Transverse colon (tissue), 4 donors: ENCODE measurements around the gene CNTNAP2.

ENCODE experiments used
- POLR2A ChIP-seq: fragments of 450-650 bp; IDR thresholded peaks from one replicate; pipeline ENCODE4 v1.6.1; 2016; ENCODE audit warnings: antibody characterized with exemption, mild to moderate bottlenecking, moderate library complexity
- POLR2AphosphoS5 ChIP-seq, 3 donors: sonication (generic); formaldehyde crosslinking; IDR thresholded peaks; one replicate each; pipeline ENCODE4 v1.6.1; 2016; ENCODE audit warnings: antibody characterized with exemption in 3 of 3
- TF ChIP-seq, protein P1 (sequence below), 5 experiments: fragments of 200-600 bp in 3 of 5; fragments of 450-650 bp in 2 of 5; sonication (generic) in 3 of 5; IDR thresholded peaks; 1 replicate in 2 of 5; 2 replicates in 3 of 5; pipeline ENCODE4 v1.5.1; 2016 to 2017; ENCODE audit warnings: antibody characterized with exemption in 5 of 5, inconsistent platforms in 3 of 5, mild to moderate bottlenecking in 2 of 5, moderate library complexity in 1 of 5

DNA sequence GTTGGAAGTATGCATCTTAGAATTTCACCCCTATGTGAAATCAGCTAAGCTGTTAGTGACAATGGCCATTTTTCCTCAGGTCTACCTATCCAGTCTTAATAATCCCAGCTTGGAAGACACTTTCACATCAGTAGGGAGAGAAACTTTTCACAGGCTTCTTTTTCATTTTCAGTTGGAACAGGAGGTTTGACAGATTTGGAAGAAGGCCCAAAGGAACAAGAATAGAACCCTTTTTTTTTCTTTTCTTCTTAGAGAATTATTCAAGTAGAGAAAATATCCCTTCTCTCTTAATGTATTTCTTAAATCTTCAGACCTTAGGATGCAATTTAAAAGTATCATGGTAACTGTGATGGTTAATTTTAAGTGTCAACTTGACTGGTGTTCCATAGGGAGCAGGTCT is 2063.5 kb downstream of the CNTNAP2 start:
- TF ChIP-seq, protein P1, sequence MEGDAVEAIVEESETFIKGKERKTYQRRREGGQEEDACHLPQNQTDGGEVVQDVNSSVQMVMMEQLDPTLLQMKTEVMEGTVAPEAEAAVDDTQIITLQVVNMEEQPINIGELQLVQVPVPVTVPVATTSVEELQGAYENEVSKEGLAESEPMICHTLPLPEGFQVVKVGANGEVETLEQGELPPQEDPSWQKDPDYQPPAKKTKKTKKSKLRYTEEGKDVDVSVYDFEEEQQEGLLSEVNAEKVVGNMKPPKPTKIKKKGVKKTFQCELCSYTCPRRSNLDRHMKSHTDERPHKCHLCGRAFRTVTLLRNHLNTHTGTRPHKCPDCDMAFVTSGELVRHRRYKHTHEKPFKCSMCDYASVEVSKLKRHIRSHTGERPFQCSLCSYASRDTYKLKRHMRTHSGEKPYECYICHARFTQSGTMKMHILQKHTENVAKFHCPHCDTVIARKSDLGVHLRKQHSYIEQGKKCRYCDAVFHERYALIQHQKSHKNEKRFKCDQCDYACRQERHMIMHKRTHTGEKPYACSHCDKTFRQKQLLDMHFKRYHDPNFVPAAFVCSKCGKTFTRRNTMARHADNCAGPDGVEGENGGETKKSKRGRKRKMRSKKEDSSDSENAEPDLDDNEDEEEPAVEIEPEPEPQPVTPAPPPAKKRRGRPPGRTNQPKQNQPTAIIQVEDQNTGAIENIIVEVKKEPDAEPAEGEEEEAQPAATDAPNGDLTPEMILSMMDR (IDR thresholded peaks at IDR 0.05), result no peak
- TF ChIP-seq POLR2A (no peak), POLR2AphosphoS5 (IDR thresholded peaks at IDR 0.05) (no peak)
